GM12872 (cell line): Measurements from ENCODE around the gene GTF2H3.

Experiments used
- CTCF ChIP-seq: IDR thresholded peaks from 3 replicates; pipeline ENCODE4 v1.5.1; 2011; ENCODE audit warnings: low read depth, mild to moderate bottlenecking, low read length, moderate library complexity; ENCODE audit not compliant: insufficient read depth

GTF2H3 gene

DNA sequence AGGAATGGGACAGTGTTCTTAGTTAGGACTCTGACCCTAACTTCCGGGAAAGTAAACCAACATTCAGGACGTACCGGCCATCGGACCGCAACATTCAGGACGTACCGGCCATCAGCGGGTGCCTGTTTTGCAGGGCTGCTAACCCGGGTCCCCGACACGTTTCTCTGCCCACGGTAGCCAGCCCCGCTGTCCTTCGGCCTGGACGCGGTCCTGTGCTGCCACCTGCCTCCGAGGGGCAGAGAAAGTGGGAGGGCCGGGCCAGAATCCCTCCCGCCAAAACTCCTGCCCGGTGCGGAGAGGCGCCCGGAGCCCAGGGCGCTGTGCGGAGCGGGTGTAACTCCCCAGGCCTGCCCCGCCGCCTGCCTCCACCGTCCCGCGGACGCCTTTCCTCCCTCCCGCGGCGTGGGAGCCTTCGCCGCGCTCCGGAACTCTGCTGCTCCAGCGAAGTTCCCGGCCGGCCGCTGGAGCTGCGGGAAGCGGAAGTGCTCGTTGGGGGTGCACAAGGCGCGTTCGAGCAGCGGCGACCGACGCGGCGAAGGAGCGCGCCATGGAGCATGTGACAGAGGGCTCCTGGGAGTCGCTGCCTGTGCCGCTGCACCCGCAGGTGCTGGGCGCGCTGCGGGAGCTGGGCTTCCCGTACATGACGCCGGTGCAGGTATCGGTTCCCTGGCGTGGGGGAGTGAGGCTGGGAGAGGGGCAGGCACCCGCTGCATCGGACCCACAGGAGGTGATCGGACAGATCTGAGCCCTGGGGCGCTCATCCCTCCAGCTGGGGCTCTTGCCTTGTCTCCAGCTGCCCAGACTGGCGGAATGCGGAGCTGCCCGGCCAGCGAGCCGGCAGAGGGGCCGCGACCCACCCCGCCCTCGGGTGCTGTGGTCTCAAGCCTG, 31.8 kb upstream of the GTF2H3 start, which contains the start of gene DDX55:
DDX55 (plus strand) TSS at position 498 of the 888 bp plus-strand sequence; CDS start at position 548, 50 bp downstream.
- peak; percentile 36; the same call in 2 of the 3 replicates for TF ChIP-seq CTCF

DNA sequence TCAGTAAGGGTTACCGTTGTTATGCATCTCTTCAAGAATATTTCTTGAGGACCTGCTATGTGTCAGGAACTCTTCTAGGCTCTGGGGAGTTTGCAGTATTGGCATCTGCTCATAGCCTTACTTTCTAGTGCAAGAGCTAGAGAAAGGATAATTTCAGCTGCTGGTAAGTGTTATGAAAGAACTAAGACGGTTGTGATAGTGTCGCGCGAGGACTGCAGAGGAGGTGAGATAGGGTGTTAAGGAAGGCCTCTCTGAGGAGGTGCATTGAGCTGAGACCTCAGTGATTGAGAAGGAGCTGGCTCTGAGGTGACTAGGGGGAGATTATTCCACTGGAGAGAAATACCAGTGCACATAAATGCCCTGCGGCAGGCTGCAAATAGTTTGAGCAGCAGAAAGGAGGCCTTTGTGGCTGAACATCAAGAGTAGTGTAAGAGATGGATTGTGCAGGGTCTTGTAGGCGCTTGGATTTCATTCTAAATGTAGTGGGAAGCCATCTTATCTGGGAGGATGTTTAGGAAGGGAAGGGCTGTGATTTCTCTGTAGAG, 30.9 kb upstream of the GTF2H3 start:
- no peak for TF ChIP-seq CTCF

DNA sequence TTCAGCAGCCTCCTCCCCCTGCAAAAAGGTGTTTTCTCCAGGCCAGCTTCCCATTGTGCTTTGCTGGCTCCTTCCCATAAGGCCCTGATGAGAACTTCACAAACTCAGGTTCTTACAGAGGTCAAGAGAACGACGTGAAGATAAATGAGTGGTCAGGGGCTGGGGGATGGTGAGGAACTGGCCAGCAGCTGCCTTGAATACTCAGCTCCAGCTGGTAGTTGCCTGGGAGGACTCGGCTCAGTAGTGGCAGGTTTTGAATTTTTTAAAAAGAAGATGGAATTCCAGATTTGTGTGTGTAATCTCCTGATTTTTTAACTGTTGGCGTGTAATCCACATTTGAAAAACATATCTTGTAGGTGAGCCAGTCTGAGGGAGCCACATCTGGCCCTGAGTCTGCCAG, 25.9 kb upstream of the GTF2H3 start:
- TF ChIP-seq CTCF = no peak

DNA sequence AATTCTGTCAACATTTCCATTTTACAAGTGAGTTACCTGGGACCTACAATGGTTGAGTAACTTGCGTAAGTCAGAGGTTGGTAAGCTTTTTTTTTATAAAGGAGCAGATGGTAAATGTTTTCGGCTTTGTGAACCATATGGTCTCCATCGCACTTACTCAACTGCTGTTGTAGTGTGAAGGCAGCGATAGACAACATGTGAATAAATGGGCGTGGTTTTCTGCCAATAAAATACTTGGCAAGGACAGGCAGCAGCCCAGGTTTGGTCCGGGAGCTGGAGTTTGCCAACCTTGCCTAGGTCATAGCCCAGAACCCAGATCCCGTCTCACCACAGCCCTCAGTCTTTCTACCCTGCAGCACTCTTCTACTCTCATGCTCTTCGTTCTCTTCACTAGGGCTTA, 25.4 kb upstream of the GTF2H3 start:
- TF ChIP-seq CTCF = no peak

- no peak for TF ChIP-seq CTCF
These were observed 19.5 kb upstream of the GTF2H3 start for GRCh38 chr12:123614110-123614509.

GRCh38 chr12:123614531-123614930, 19.1 kb upstream of the GTF2H3 start:
- TF ChIP-seq CTCF = no peak

- TF ChIP-seq CTCF = no peak
These were observed 16.5 kb upstream of the GTF2H3 start for GRCh38 chr12:123617144-123617543.
